Ovary (tissue), 3 donors: ENCODE results near the gene ZDHHC6.
"Not testable (repeated sequence)": the region's sequence is repeated elsewhere in the genome, so short reads cannot be mapped to it uniquely, and the experiment has no call there.

ENCODE experiments used
- CTCF ChIP-seq, 3 donors: fragments of 450-650 bp in 2 of 3; fragments of 200-600 bp in 1 of 3; IDR thresholded peaks; one replicate each; pipeline versions ENCODE4 v1.5.1 to v1.8.0; 2016 to 2022; ENCODE audit warnings: antibody characterized with exemption in 3 of 3, mild to moderate bottlenecking in 1 of 3
- EP300 ChIP-seq: sonication (generic); formaldehyde crosslinking; IDR thresholded peaks from one replicate; pipeline ENCODE4 v1.6.1; 2017; ENCODE audit warnings: antibody characterized with exemption
- donor health status: DM: no; HTN: no; CAD: no.

- not testable (repeated sequence) for TF ChIP-seq CTCF (IDR thresholded peaks at IDR 0.05); EP300
These were observed 39.9 kb downstream of the ZDHHC6 start for GRCh38 chr10:112406806-112407205.
